Measurements from ENCODE around the gene CIAO2B. TPM values are rescaled to one million over a fixed set of nuclear protein-coding genes. Genes with fewer than 3 reads are reported as not detected.
"Not testable (repeated sequence)": the region's sequence is repeated elsewhere in the genome, so short reads cannot be mapped to it uniquely, and the experiment has no call there.

CIAO2B gene
- total RNA-seq, 1 donor from 2014 or later = 54.5 TPM

GRCh38 chr16:66975302-66975893 is 41.2 kb upstream of the CIAO2B start:
- no peak overlapping the region for H3K27ac Mint-ChIP-seq
- H3K36me3 Mint-ChIP-seq = no peaks in the 10 kb centered on the region
- H3K4me1 Mint-ChIP-seq = no peaks in the 10 kb centered on the region
- no peak overlapping the region for H3K4me3 Mint-ChIP-seq
- H3K9me3 Mint-ChIP-seq = no peaks in the 10 kb centered on the region
- H3K27me3 Mint-ChIP-seq (ENCODE audit: low read depth) = peaks cover 7% of the 10 kb centered on the region
- no peak for DNase-seq (ENCODE audit: low spot score in 2 of 2, unreplicated experiment in 2 of 2)
- no peak for TF ChIP-seq CTCF (IDR thresholded peaks at IDR 0.05; ENCODE audit: unreplicated experiment)

GRCh38 chr16:66974932-66975246 is 40.7 kb upstream of the CIAO2B start:
- H3K36me3 Mint-ChIP-seq; H3K4me1 Mint-ChIP-seq; H3K27me3 Mint-ChIP-seq (ENCODE audit: low read depth); H3K27ac Mint-ChIP-seq; H3K9me3 Mint-ChIP-seq; H3K4me3 Mint-ChIP-seq; DNase-seq (ENCODE audit: low spot score in 2 of 2, unreplicated experiment in 2 of 2): not testable (repeated sequence)

GRCh38 chr16:66974156-66974931 is 40.1 kb upstream of the CIAO2B start:
- not testable (repeated sequence) for H3K36me3 Mint-ChIP-seq; H3K9me3 Mint-ChIP-seq; H3K4me3 Mint-ChIP-seq; H3K27me3 Mint-ChIP-seq (ENCODE audit: low read depth); DNase-seq (ENCODE audit: low spot score in 2 of 2, unreplicated experiment in 2 of 2); H3K4me1 Mint-ChIP-seq; H3K27ac Mint-ChIP-seq

GRCh38 chr16:66973716-66974115 is 39.5 kb upstream of the CIAO2B start:
- no peak for TF ChIP-seq CTCF (IDR thresholded peaks at IDR 0.05; ENCODE audit: unreplicated experiment)
- Mint-ChIP-seq H3K9me3 (no peaks in the 10 kb centered on the region), H3K4me3 (no peak overlapping the region), H3K27me3 (ENCODE audit: low read depth) (peaks cover 5% of the 10 kb centered on the region), H3K36me3 (no peaks in the 10 kb centered on the region), H3K4me1 (no peaks in the 10 kb centered on the region), H3K27ac (no peak overlapping the region)
- DNase-seq (ENCODE audit: low spot score in 2 of 2, unreplicated experiment in 2 of 2) = no peak

- DNase-seq (ENCODE audit: low spot score in 2 of 2, unreplicated experiment in 2 of 2) = no peak
- Mint-ChIP-seq H3K4me1 (no peaks in the 10 kb centered on the region), H3K9me3 (no peaks in the 10 kb centered on the region), H3K4me3 (no peak overlapping the region), H3K36me3 (no peaks in the 10 kb centered on the region), H3K27ac (no peak overlapping the region), H3K27me3 (ENCODE audit: low read depth) (peaks cover 5% of the 10 kb centered on the region)
- no peak for TF ChIP-seq CTCF (IDR thresholded peaks at IDR 0.05; ENCODE audit: unreplicated experiment)
These were observed 38.8 kb upstream of the CIAO2B start for GRCh38 chr16:66972983-66973382.

GRCh38 chr16:66970775-66971720 is 36.8 kb upstream of the CIAO2B start:
- no peak for TF ChIP-seq CTCF (IDR thresholded peaks at IDR 0.05; ENCODE audit: unreplicated experiment)
- no peaks in the 10 kb centered on the region for H3K9me3 Mint-ChIP-seq
- H3K4me1 Mint-ChIP-seq = no peaks in the 10 kb centered on the region
- H3K27ac Mint-ChIP-seq = no peak overlapping the region
- H3K27me3 Mint-ChIP-seq (ENCODE audit: low read depth) = peaks cover 12% of the 10 kb centered on the region
- no peak overlapping the region for H3K4me3 Mint-ChIP-seq
- no peak for DNase-seq (ENCODE audit: low spot score in 2 of 2, unreplicated experiment in 2 of 2)
- H3K36me3 Mint-ChIP-seq = no peaks in the 10 kb centered on the region

Measured in mesothelial cell of epicardium (in vitro differentiated cells).